Chondrocyte (in vitro differentiated cells): Measurements from ENCODE around the gene MRPL23. TPM values are rescaled to one million over a fixed set of nuclear protein-coding genes. Genes with fewer than 3 reads are reported as not detected.

ENCODE experiments used
- DNase-seq: peaks from one replicate; pipeline ENCODE4 v3.0.0; 2021; ENCODE audit warnings: mixed read lengths, low spot score
- H3K27ac Mint-ChIP-seq: one replicate; pipeline ENCODE4 v1.8.0; 2021; ENCODE audit warnings: mild to moderate bottlenecking, moderate library complexity, mixed read lengths; ENCODE audit not compliant: unreplicated experiment
- H3K27me3 Mint-ChIP-seq: 2 replicates; pipeline ENCODE4 v1.8.0; 2021; ENCODE audit warnings: low read depth, mixed read lengths
- H3K36me3 Mint-ChIP-seq: 2 replicates; pipeline ENCODE4 v1.8.0; 2021; ENCODE audit warnings: low read depth, mixed read lengths
- H3K4me1 Mint-ChIP-seq: 2 replicates; pipeline ENCODE4 v1.8.0; 2021; ENCODE audit warnings: low read depth, mild to moderate bottlenecking, mixed read lengths
- H3K4me3 Mint-ChIP-seq: one replicate; pipeline ENCODE4 v1.8.0; 2021; ENCODE audit warnings: mild to moderate bottlenecking, moderate library complexity, mixed read lengths; ENCODE audit not compliant: unreplicated experiment
- H3K9me3 Mint-ChIP-seq: 2 replicates; pipeline ENCODE4 v1.8.0; 2021; ENCODE audit warnings: low read depth, mixed read lengths
- total RNA-seq: library from RNA; stranded (reverse); gene quantifications from 3 replicates; pipeline ENCODE4 v1.2.1, GENCODE V29; 2021
- TF ChIP-seq, protein P1 (sequence below): fragments of 200-600 bp; sonication (generic); IDR thresholded peaks from 2 replicates; pipeline ENCODE4 v1.5.0; 2021; ENCODE audit warnings: antibody characterized with exemption, mild to moderate bottlenecking, moderate library complexity

Gene MRPL23
- total RNA-seq, 1 donor from 2014 or later, result 22.8 TPM

DNA sequence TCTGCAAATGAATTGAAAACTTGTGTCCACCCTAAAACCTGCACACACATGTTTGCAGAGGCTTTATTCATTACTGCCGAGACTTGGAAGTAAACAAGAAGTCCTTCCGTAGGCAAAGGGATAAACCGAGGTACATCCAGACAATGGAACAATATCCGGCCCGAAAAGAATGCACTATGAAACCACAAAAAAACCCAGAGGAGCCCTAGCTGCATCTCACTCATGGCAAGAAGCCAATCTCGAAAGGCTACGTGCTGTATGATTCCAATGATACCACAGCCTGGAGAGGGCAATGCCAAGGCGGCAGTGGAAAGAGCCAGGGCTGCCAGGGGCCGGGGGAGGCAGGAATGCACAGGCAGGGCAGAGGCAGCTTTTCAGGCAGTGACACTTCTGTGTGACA is 3.2 kb upstream of the MRPL23 start:
- Mint-ChIP-seq H3K9me3 (no peaks in the 10 kb centered on the region), H3K36me3 (no peaks in the 10 kb centered on the region), H3K27ac (no peak overlapping the region), H3K4me1 (peaks cover 29% of the 10 kb centered on the region), H3K27me3 (no peaks in the 10 kb centered on the region), H3K4me3 (no peak overlapping the region)
- TF ChIP-seq, protein P1, sequence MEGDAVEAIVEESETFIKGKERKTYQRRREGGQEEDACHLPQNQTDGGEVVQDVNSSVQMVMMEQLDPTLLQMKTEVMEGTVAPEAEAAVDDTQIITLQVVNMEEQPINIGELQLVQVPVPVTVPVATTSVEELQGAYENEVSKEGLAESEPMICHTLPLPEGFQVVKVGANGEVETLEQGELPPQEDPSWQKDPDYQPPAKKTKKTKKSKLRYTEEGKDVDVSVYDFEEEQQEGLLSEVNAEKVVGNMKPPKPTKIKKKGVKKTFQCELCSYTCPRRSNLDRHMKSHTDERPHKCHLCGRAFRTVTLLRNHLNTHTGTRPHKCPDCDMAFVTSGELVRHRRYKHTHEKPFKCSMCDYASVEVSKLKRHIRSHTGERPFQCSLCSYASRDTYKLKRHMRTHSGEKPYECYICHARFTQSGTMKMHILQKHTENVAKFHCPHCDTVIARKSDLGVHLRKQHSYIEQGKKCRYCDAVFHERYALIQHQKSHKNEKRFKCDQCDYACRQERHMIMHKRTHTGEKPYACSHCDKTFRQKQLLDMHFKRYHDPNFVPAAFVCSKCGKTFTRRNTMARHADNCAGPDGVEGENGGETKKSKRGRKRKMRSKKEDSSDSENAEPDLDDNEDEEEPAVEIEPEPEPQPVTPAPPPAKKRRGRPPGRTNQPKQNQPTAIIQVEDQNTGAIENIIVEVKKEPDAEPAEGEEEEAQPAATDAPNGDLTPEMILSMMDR, result no peak
- DNase-seq, result peak; percentile 30

DNA sequence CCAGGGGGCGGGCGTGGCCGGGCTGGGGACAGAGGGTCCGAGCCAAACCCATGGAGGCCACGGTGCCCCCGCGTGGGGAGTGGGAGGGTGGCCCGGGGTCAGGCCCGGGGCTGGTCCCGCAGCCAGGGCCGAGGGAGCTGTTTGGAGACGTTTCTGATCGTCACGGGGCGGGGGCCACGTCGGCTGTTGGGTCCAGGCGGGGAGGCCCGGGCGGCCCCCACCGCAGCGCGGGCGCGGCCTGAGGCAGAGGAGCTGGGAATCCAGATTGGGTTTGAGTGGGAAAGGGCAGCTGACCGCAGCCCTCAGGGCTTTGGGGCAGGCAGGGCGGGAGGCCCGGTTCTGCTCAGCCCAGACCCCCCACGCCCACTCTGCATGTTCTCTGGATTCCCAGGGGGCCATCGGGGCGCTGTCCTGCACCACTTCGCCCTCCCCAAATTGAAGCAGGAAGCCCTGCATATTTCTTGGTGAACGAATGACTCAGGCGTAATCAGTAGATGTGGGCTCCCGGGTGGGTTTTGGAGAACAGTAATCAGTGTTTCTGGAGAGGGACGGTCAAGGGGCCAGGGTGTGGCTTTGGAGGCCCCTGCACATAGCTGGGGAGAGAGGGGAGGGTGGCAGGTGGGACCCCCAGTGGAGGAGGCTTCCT is 583 bp downstream of the MRPL23 start:
- no peak overlapping the region for H3K27ac Mint-ChIP-seq
- peaks cover 11% of the 10 kb centered on the region for H3K4me1 Mint-ChIP-seq
- H3K4me3 Mint-ChIP-seq, result no peak overlapping the region
- TF ChIP-seq, protein P1, result no peak
- H3K9me3 Mint-ChIP-seq, result no peaks in the 10 kb centered on the region
- no peaks in the 10 kb centered on the region for H3K27me3 Mint-ChIP-seq
- H3K36me3 Mint-ChIP-seq, result no peaks in the 10 kb centered on the region
- DNase-seq, result no peak

DNA sequence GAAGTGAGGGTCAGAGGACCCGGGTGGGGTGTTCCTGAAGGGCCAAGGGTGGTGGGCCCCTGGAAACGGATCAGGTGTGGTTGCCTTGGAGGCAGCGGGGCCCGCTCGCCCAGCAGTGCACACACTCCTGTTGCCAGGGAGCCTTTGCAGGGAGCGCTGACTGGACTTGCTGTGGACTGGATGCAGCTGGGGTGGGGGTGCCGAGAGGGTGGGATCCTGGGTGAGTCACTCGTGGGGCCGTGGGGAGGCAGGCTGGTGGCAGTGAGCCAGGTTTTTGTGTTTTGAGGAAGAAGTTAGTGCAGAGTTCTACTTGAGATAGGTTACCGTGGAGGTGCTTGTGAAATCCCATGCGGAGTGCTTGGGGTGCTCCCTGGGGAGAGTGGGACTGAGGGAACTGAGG is 1.3 kb downstream of the MRPL23 start:
- Mint-ChIP-seq H3K9me3 (no peaks in the 10 kb centered on the region), H3K27me3 (no peaks in the 10 kb centered on the region), H3K36me3 (no peaks in the 10 kb centered on the region), H3K27ac (no peak overlapping the region), H3K4me1 (peaks cover 10% of the 10 kb centered on the region), H3K4me3 (no peak overlapping the region)
- TF ChIP-seq, protein P1, result no peak
- DNase-seq, result no peak

DNA sequence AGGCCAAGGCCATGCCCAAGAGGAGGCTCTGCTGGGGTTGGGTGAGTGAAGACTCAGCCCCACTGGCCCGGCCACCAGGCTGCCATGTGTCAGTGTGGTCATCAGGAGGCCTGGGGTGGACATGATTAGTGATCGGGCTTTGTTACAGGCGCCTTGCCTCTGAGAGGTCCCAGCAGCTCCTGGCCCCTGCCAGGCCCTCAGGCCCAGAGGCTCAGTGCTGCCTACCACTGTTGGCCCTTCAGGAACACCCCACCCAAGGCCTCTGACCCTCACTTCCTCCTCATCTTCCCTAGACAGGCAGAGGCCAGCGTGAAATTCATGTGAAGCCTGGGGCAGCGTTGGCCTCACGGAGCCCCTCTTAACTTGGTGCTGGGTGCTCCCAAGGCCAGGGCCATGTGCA is 2.2 kb downstream of the MRPL23 start:
- Mint-ChIP-seq H3K4me3 (no peak overlapping the region), H3K9me3 (no peaks in the 10 kb centered on the region), H3K4me1 (peaks cover under 1% of the 10 kb centered on the region), H3K36me3 (no peaks in the 10 kb centered on the region), H3K27ac (no peak overlapping the region), H3K27me3 (no peaks in the 10 kb centered on the region)
- no peak for DNase-seq
- TF ChIP-seq, protein P1, result no peak

DNA sequence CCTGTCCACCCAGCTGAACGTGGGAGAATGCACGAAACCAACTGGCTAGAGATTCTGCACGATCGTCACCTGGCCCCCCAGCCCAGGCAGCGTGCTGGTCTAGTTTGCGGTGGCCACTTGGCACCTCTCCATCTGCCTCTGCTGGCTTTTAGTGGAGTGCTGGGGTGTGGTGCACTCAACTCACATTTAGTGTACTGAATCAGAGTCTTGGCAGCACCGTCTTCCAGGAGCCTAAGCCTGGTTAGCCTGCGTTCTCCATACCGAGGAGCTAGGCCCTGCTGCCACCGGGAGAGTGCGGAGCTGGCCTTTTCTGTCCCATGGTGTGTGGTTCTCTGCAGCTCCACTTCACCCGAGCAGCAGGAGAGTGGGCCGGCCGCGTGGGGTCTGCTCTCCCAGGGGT is 2.8 kb downstream of the MRPL23 start:
- H3K27ac Mint-ChIP-seq, result no peak overlapping the region
- no peaks in the 10 kb centered on the region for H3K27me3 Mint-ChIP-seq
- DNase-seq, result no peak
- H3K4me3 Mint-ChIP-seq, result no peak overlapping the region
- no peaks in the 10 kb centered on the region for H3K4me1 Mint-ChIP-seq
- H3K9me3 Mint-ChIP-seq, result no peaks in the 10 kb centered on the region
- no peaks in the 10 kb centered on the region for H3K36me3 Mint-ChIP-seq
- TF ChIP-seq, protein P1, result no peak
